ENCODE data around the gene CCDC146.
"Not testable (repeated sequence)": the region's sequence is repeated elsewhere in the genome, so short reads cannot be mapped to it uniquely, and the experiment has no call there.

- TF ChIP-seq CTCF, EZH2phosphoT487, EZH2 (IDR thresholded peaks at IDR 0.05): not testable (repeated sequence)
Observed at GRCh38 chr7:77079112-77079511, 43.3 kb upstream of the CCDC146 start.
